Stimulated activated CD8-positive, alpha-beta memory T cell treated with anti-CD3 and anti-CD28 coated beads, Interleukin-4, amount 100 ng/mL, for 4 hours (primary cell): ENCODE results near the gene AGBL2.
"Not testable (repeated sequence)": the region's sequence is repeated elsewhere in the genome, so short reads cannot be mapped to it uniquely, and the experiment has no call there.

Source experiments
- DNase-seq, 2 donors: peaks; one replicate each; pipeline ENCODE4 v3.0.0-alpha.2; 2020; ENCODE audit warnings: low read depth in 2 of 2, low spot score in 1 of 2

AGBL2 gene, protein sequence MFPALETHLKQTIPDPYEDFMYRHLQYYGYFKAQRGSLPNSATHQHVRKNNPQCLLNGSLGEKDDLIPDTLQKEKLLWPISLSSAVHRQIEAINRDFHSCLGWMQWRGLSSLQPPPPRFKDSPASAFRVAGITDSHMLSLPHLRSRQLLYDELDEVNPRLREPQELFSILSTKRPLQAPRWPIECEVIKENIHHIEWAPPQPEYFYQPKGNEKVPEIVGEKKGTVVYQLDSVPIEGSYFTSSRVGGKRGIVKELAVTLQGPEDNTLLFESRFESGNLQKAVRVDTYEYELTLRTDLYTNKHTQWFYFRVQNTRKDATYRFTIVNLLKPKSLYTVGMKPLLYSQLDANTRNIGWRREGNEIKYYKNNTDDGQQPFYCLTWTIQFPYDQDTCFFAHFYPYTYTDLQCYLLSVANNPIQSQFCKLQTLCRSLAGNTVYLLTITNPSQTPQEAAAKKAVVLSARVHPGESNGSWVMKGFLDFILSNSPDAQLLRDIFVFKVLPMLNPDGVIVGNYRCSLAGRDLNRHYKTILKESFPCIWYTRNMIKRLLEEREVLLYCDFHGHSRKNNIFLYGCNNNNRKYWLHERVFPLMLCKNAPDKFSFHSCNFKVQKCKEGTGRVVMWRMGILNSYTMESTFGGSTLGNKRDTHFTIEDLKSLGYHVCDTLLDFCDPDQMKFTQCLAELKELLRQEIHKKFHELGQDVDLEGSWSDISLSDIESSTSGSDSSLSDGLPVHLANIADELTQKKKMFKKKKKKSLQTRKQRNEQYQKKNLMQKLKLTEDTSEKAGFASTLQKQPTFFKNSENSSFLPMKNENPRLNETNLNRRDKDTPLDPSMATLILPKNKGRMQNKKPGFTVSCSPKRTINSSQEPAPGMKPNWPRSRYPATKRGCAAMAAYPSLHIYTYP

DNA sequence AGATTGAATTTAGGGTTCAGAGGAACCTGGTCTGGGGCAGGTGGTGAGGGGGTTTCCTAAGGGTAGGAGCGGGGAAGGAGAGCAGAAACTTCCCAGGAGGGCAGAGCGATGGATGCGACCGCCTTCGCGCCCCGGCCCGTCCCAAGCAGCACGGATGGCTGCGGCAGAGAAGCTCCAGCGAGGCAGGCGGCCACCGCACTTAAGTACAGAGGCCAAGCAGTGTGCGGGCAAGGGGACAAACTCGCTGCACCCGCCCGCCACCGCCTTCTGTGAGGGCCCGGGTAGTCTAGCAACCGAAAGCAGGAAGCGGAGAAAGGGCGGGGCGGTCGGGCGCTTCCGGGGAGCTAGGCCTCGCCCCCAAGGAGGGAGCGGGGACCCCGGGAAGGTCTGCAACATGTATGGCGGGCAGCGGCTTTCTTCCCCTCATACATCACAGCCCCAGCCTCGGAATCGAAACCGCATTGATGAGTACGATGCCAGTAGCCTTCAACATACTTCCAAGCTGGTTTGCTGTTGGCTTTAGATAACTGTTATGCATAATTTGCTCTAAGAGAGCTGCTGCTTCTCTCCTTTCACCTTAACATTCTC is at the start of gene AGBL2:
AGBL2 (minus strand) TSS at position 288 of the 588 bp plus-strand sequence. CDS start 719 bp downstream, outside the sequence.
- peak; percentile 65 to 73 for DNase-seq

DNA sequence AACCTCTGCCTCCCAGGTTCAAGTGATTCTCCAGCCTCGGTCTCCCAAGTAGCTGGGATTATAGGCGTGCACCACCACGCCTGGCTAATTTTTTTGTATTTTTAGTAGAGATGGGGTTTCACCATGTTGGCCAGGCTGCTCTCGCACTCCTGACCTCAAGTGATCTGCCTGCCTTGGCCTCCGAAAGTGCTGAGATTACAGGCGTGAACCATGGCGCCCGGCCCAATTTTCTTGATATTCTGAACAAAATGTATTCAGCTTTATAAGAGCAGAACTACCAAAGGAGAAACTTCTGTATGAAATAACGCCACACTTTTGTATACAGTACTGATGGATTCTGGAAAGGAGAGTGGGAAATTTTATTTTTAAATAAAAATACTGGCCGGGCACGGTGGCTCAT is 44.1 kb upstream of the AGBL2 start:
- DNase-seq, result not testable (repeated sequence)

DNA sequence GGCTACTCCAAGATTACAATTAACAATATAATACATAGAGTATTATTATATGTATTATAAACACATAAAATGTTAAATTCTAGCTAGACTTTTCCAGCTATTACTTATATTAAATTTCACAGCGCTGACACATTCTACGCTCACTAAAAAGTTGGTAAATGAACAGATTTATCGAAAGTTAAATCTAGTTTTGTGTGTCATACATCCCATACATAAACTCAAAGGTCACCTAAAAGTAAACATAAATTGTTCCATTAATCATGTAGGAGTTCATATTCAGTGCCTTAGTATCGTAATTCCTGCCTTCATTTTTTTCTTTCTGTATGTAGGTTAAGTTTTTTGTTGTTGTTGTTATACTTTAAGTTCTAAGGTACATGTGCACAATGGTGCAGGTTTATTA is 41.0 kb upstream of the AGBL2 start:
- no peak for DNase-seq

DNA sequence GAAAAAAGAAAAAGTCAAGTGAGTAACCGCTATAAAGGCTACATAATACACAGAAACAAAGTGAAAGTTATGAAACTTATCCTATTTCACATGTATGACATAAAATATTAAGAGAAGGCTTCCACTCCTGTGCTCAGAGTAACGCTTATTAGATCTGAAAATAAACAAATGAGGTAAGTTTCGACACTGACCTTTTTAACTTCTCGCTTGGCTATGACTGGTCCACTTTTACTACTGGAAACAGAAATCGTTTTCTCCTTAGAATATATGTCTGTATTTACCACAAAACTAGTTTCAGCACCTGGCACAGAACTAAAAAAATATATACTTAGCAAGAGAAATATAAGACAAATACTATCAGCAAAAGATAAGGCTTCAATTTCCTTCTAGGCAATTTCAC is 35.6 kb upstream of the AGBL2 start:
- no peak for DNase-seq

DNA sequence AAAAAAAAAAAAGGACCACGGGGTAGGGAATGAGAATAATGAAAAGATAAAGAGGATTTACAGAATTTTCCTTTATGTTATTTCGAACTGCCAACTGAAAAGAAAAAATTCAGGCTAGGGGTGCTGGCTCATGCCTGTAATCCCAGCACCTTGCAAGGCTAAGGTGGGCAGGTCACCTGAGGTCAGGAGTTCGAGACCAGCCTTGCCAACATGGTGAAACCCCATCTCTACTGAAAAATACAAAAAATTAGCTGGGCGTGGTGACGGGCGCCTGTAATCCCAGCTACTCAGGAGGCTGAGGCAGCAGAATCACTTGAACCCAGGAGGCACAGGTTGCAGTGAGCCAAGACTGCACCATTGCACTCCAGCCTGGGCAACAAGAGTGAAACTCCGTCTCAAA is 27.3 kb upstream of the AGBL2 start:
- not testable (repeated sequence) for DNase-seq

DNA sequence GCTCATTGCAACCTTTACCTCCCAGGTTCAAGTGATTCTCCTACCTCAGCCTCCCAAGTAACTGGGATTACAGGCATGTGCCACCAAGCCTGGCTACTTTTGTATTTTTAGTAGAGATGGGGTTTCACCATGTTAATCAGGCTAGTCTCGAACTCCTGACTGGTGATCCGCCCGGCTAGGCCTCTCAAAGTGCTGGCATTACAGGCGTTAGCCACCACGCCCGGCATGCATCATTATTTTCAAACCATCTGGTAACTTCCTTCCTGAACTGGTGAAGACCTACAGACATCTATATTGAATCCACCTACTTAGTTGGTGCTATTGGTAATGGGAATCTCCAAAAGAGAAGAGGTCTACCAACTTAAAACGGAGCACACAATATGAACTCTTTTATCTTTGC is 22.6 kb upstream of the AGBL2 start:
- DNase-seq, result not testable (repeated sequence)

DNA sequence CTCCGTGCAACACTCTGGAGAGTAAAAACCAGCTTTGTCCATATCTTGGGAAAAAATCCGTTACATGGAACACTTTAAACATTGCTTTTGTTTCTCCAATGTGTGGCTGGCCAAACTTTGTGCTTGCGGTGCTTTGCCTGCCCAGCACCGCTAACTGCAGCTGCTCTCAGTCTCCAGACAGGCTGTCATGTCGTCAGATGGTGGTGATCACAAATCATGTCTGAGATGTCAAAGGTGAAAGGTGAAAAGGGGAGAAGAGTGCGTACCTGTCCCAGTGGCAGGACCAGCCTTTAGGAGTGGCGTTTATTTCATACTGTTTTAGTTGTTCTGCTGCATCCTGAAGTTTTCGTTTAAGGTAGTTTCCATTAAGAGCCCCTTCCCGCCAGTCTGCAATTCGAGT is 17.1 kb upstream of the AGBL2 start:
- DNase-seq, result no peak

DNA sequence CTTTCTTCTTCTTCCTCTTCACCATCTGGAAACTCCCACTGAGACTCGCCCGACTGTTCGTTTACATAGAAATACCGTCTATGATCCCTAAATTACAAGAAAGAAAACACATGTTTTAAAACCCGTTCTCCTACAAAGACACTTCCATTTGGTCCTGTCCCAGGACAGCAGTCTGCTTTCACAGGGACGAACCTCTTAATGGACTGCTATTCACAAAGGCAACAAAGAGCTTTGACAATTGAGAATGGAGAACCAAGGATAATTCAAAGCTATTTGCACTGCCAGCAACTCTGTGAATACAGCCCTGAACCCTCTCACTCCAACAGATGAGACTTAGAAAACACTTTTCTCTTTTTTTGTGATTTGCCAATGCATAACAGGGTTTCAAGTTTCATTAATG is 16.3 kb upstream of the AGBL2 start:
- no peak for DNase-seq

DNA sequence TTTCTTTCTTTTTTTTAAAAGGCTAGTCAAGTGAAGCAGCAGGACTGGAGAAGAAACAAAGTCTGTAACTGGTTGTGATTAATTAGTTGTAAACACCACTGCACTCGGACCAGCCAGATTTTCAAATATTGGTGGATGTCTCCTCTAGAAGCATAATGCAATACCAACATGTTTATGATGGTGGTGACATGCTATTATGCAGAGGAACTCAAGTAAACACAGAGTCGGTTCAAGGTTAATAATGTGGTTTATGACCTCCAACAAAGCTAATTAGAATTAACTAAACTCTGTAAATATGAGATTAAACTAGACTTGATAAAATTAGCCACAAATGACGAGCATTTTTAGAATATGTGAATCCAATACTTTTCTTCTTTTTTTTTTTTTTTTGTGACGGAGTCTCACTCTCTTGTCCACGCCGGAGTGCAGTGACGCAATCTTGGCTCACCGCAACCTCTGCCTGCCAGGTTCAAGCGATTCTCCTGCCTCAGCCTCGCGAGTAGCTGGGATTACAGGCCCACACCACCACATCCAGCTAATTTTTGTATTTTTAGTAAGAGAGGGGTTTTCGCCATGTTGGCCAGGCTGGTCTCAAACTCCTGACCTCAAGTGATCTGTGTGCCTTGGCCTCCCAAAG is 11.8 kb upstream of the AGBL2 start:
- no peak for DNase-seq

DNA sequence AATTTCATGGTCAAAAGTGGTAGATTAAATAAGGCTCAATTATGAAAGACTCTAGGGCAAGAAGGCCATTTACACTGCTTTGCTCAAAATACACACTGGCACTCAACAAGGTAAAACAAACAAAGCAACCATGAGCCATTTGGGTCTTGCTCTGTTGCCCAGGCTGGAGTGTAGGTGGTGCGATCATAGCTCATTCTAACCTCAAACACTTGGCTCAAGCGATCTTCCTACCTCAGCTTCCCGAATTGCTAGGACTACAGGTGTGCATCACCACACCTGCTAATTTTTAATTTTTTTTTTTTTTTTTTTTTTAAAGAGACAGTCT is 10.9 kb upstream of the AGBL2 start:
- no peak for DNase-seq

DNA sequence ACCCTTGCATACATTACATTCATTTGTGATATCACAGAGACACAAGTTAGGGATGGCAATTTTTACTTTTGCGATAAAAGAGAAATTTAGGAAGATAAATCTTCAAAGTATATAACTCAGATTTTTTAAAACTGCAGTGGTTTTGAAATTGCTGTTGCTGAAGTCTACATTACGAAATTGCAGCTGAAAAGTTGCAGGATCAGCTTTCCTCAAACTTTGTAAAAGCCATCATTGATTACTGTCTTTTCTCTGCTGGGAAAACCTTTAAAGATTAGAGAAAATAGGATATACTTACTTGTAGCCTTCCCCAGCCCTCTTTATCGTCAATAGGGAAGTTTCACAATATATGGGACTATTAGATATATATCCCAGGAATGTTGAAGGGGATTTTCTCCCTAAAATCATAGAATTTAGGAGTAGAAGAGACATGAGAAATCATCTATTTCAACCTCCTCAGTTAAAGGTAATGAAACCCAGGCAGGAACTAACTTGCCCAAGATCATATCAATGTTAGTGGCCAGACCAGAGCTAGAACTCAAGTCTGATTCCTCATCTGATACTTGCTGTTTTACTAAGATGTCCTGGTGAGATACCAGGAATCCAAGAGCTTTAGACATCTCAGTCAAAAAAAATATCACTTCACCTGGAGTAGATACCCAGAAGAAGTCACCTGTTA is 10.4 kb upstream of the AGBL2 start:
- DNase-seq, result no peak

DNA sequence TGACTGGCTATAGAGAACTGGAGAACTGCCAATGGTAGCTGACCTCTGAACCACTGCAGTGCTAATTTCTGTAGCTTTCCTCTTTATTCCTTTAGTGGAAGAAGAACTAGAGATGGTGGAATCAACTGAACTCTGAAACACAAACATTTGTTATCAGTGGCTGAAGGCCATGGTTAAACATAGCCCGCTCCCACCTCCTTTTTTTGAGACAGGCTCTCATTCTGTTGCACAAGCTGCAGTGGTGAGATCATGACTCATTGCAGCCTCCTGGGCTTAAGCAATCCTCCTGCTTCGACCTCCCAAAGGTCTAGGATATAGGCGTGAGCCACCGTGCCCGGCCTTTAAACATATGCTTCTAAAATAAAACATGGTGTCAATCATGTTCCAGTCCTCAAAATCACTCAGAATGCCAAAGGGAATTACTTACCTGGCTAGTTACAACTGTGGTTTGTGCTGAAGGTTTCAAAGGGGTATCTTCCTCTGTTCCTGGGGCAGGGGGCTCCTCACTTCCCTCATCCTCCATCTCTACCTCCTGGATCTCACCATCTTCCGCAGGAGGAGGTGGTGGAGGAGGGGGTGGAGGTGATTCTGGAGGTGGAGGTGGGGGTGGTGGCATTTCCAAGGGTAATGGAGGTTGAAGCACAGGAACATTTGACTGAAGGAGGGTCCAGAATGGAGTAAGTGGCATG is 9.0 kb upstream of the AGBL2 start:
- no peak for DNase-seq

DNA sequence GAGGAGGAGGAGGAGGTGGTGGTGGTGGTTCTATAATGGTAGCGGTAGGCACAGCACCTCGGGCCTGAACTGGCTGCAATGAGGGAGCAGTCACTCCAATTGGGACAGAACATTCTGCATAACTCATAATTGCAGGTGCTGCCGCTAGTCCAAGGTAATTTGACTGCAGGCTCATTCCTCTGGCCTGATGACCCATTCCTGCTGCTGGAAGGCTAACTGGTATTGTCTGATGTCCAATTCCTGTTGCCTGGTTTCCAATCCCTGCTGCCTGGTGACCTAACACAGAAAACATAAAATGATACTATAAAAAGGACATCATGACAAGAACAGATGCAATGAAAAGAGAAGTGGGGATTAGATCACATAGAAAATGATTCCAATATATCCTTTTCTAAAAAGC is 7.9 kb upstream of the AGBL2 start:
- no peak for DNase-seq

DNA sequence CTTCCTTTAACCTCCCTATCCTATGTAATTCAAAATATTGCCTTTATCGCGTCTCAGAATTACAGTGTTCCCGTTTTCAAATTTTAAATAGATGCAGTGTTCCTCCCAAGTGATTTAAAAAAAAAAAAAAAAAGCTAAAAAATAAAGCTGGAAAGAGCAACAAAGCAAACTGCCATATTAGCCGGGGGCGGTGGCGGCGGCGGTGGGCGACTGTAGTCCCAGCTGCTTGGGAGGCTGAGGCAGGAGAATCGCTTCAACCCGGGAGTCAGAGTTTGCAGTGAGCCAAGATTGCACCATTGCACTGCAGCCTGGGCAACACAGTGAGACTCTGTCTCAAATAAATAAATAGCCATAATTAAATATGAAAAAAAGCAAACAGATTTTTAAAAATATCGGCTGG is 5.5 kb upstream of the AGBL2 start:
- DNase-seq, result no peak

DNA sequence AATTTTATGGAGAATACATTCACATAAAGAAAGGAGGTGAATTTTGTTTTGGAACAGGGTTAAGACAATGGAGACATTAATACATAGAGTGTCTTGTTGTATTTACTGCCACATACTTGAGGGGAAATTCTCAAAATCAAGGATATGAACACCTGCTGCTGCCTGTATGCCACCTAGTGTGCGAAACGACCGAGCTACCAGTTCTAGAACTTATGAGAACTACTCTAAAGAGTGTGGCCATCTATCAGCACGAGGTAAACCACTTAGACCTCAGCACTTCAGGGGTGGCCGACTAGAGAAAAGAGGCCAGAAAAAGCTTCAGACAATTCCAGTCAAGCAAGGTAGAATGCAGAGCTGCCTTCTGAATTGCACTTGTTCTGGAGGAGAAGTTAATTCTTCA is 1.5 kb upstream of the AGBL2 start:
- no peak for DNase-seq

DNA sequence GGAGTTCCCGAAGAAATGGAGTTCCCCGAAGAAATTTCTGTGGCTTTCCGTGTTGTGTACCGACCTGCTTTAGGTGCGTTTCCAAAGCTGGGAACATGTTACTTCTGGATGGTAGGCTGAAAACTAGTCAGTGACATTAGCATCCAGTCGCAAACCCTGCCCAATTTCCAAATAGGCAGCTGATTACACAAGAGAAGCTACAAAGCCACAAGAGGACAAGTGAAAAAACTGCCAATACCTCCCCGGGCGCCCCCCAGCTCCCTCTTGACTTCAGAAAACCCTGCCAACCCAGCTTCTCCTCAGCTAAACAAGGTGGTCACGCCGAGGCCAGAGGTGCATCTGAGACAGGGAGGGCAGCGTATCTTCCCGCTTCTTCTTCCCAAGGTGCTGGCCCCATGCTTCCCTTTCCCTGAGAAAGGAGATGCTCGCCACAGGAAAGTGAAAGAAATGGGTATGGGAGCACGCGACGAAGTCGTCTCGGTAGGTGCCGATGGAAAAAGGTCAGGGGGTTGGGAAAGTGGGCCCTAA is 551 bp downstream of the AGBL2 start:
- no peak for DNase-seq

DNA sequence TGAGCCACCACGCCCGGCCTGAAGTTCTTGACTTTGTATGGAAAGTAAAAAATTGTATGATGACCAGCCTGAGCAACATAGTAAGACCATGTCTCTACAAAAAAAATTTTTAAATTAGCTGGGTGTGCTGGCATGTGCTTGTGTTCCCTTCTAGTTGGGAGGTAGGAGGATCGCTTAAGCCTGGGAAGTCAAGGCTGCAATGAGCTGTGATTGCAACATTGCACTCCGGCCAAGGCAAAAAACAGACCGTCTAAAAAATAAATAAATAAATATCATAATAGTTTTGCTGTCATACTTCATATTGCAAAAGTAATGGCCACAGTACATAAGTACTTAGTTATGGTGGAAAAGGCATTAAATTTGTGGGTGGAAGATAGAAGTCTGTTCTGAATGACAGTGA is 3.4 kb downstream of the AGBL2 start:
- DNase-seq, result no peak

DNA sequence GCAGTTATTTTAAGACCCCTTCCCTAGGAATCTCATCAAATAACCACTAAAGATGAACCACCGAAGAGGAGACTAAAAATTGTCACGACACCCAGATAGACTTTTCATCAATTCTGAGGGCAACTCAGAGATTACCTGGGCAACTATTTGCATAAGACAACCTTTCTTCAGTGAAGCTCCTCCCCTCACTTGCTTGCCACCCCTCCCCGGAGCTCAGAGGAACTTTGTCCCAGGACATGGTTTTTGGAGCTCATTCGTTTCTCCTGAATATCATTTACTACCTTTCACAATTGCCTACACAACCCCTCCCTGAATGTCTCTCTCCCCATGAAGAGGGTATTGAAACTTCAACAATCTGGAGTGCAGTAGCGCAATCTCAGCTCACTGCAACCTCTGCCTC is 3.9 kb downstream of the AGBL2 start:
- no peak for DNase-seq

DNA sequence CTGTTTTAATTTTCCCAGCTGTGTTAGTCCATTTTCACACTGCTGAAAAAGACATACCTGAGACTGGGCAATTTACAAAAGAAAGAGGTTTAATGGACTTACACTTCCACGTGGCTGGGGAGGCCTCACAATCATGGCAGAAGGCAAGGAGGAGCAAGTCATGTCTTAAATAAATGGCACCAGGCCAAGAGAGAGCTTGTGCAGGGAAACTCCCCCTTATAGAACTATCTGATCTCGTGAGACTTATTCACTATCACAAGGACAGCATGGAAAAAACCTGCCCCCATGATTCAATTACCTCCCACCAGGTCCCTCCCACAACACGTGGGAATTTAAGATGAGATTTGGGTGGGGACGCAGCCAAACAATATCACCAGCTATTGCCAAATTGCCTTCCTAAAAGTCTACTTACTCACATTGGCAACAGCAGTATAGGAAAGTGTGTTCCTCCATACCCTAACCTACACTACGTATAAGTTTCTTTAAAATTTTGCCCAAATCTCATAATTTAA is 7.8 kb downstream of the AGBL2 start:
- not testable (repeated sequence) for DNase-seq

DNA sequence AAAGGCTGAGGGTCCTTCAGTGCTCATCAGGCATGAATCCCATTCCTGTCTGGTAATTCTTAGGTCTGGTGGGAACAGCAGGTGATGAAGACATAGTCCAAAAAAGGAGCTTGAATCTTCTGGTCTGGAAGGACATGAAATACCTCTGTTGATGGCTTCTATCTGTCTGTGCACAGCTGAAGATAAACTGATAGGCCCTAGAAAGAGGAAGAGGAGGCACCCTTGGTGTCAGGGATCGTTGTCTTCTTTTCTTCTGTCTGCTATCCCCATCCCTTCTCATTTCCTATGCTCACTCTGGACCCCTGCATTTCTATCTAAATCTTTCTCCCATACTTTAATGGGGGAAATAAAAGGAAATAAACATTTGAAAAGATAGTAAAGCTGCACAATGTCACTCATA is 9.4 kb downstream of the AGBL2 start:
- no peak for DNase-seq
